GM23248 (cell line): ENCODE results near the gene HSPA4L.

Source experiments
- EZH2 ChIP-seq: fragments of 200-600 bp; sonication (generic); IDR thresholded peaks from 2 replicates; pipeline ENCODE4 v1.6.1; 2018; ENCODE audit warnings: antibody characterized with exemption, mild to moderate bottlenecking; ENCODE audit not compliant: insufficient read depth, poor library complexity, severe bottlenecking
- EZH2phosphoT487 ChIP-seq: fragments of 200-600 bp; sonication (generic); IDR thresholded peaks from 2 replicates; pipeline ENCODE4 v1.6.1; 2018; ENCODE audit warnings: antibody characterized with exemption, moderate library complexity, mild to moderate bottlenecking, low read depth; ENCODE audit not compliant: insufficient read depth

DNA sequence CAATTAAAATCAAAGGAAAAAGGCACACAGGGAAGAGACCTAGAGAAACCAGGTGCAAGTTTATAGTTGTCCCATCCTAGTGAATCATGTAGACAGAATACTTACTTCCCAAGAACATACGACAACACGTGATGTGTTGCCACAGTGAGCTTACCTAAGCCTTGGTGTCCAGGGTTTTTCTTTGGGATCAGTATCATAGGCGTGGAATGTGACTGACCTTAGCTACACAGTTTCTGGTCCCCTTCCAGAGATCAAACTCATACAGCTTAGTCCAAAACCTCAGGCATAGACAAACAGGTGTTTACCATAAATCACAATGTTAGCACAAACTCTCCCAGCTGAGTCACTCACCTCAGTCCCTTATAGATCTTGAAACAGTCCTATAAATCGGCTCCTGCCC, 34.2 kb upstream of the HSPA4L start:
- TF ChIP-seq EZH2phosphoT487 (no peak), EZH2 (no peak)
